ENCODE measurements around the gene MAPK7.
A peak's percentile ranks its signal among the peaks of the same experiment; 100 is the strongest.

MAPK7 gene

DNA sequence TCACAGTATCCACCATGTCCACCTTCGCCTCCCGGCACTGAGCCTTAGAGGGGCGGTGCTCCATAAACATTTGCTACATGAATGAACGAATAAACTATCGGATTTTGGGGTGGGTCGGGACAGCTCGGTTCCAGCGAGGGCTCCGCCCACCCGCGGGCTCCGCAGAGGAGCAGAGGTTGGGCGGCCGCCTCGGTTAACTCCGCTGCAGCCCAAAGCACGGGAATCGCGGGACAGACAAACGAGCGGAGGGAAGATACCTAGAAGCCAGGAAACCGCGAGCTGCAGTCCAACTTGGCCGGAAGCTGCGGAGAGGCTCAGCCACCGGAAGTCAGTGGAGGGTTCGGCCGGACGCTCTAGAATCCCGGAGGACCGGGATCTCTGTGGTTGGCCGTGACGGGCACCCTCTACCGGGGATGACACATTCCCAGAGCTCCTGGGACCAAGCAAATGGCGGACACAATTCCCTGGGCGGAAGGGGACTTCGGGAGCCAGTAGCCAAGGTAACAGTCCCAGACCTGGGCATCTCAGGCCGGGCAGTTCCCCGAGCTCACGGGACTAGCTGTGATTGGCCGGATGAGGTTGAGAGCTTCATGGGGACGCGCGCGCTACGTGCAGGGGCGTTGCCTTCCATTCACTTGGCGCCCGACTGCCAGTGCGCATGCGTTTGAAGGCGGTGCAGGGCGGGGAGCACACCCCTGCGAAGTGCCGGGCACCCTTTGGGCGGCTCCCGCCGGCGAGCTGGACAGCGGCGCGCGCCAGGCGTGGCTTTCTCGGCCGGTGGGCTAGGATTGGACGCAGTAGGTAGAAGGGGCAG lies 489 bp upstream of the MAPK7 start (continued):
- no peak for TF ChIP-seq WT1 (tag by site-specific recombination; IDR thresholded peaks at IDR 0.05)
- TF ChIP-seq ZNF571 (tag by site-specific recombination; IDR thresholded peaks at IDR 0.05), result no peak
- no peak for TF ChIP-seq GFI1B (tag by site-specific recombination; IDR thresholded peaks at IDR 0.05)
- TF ChIP-seq ZFP3 (tag by site-specific recombination; IDR thresholded peaks at IDR 0.05; ENCODE audit: low read depth), result no peak
- no peak for TF ChIP-seq ZNF114 (tag by site-specific recombination; IDR thresholded peaks at IDR 0.05)
- TF ChIP-seq, protein P1, sequence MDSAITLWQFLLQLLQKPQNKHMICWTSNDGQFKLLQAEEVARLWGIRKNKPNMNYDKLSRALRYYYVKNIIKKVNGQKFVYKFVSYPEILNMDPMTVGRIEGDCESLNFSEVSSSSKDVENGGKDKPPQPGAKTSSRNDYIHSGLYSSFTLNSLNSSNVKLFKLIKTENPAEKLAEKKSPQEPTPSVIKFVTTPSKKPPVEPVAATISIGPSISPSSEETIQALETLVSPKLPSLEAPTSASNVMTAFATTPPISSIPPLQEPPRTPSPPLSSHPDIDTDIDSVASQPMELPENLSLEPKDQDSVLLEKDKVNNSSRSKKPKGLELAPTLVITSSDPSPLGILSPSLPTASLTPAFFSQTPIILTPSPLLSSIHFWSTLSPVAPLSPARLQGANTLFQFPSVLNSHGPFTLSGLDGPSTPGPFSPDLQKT (IDR thresholded peaks at IDR 0.05; ENCODE audit: borderline replicate concordance, low read depth, low read length), result peak; percentile 83; the same call in 1 of the 2 replicates
- TF ChIP-seq YY1 (tag by site-specific recombination; IDR thresholded peaks at IDR 0.05), result peak; percentile 50; the same call in 1 of the 2 replicates
- peak; percentile 68; the same call in 1 of the 2 replicates for TF ChIP-seq ZNF24 (tag by site-specific recombination; IDR thresholded peaks at IDR 0.05)
- TF ChIP-seq ZNF514 (tag by site-specific recombination; IDR thresholded peaks at IDR 0.05), result no peak
- no peak for TF ChIP-seq ZNF585B (tag by site-specific recombination; IDR thresholded peaks at IDR 0.05)
- TF ChIP-seq ZBTB8A (tag by site-specific recombination; IDR thresholded peaks at IDR 0.05), result peak; percentile 96
- peak; percentile 96 for TF ChIP-seq ZNF341 (tag by site-specific recombination; IDR thresholded peaks at IDR 0.05; ENCODE audit: low read depth)
- TF ChIP-seq ZNF302 (tag by site-specific recombination; IDR thresholded peaks at IDR 0.05; ENCODE audit: low read depth), result no peak
- no peak for TF ChIP-seq ZNF146 (tag by site-specific recombination; IDR thresholded peaks at IDR 0.05)
- no peak for TF ChIP-seq ZNF350 (tag by site-specific recombination; IDR thresholded peaks at IDR 0.05)
- no peak for TF ChIP-seq ZNF747 (tag by site-specific recombination; IDR thresholded peaks at IDR 0.05)
- TF ChIP-seq ZNF501 (tag by site-specific recombination; IDR thresholded peaks at IDR 0.05), result peak; percentile 73
- TF ChIP-seq GLIS1 (tag by site-specific recombination; IDR thresholded peaks at IDR 0.05), result peak; percentile 75; the same call in 1 of the 2 replicates
- no peak for TF ChIP-seq ZNF274 (IDR thresholded peaks at IDR 0.05; ENCODE audit: low read length)
- no peak for TF ChIP-seq ZNF274 (tag by site-specific recombination; IDR thresholded peaks at IDR 0.05; ENCODE audit: borderline replicate concordance)
- TF ChIP-seq ZNF660 (tag by site-specific recombination; IDR thresholded peaks at IDR 0.05), result peak; percentile 83
- no peak for TF ChIP-seq MZF1 (tag by site-specific recombination; IDR thresholded peaks at IDR 0.05; ENCODE audit: borderline replicate concordance)
- peak; percentile 54; the same call in 1 of the 2 replicates for TF ChIP-seq KLF16 (tag by site-specific recombination; IDR thresholded peaks at IDR 0.05)
- 0 out of 2 replicates have a peak, but pooled peaks have one; percentile 11 for TF ChIP-seq ZNF623 (tag by site-specific recombination; IDR thresholded peaks at IDR 0.05)
- TF ChIP-seq, protein P2, sequence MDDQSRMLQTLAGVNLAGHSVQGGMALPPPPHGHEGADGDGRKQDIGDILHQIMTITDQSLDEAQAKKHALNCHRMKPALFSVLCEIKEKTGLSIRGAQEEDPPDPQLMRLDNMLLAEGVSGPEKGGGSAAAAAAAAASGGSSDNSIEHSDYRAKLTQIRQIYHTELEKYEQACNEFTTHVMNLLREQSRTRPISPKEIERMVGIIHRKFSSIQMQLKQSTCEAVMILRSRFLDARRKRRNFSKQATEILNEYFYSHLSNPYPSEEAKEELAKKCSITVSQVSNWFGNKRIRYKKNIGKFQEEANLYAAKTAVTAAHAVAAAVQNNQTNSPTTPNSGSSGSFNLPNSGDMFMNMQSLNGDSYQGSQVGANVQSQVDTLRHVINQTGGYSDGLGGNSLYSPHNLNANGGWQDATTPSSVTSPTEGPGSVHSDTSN (CRISPR knock-in tag; IDR thresholded peaks at IDR 0.05), result no peak; the same call in 1 of the 2 replicates
- TF ChIP-seq ZNF76 (tag by site-specific recombination; IDR thresholded peaks at IDR 0.05; ENCODE audit: borderline replicate concordance, low read depth), result peak; percentile 93
- TF ChIP-seq ZNF121 (tag by site-specific recombination; IDR thresholded peaks at IDR 0.05), result no peak
- TF ChIP-seq HOXC10 (CRISPR knock-in tag; IDR thresholded peaks at IDR 0.05), result no peak
- TF ChIP-seq ZNF311 (tag by site-specific recombination; IDR thresholded peaks at IDR 0.05; ENCODE audit: borderline replicate concordance), result no peak
- TF ChIP-seq GLIS2 (tag by site-specific recombination; IDR thresholded peaks at IDR 0.05), result peak; percentile 100
- TF ChIP-seq ZNF768 (tag by site-specific recombination; IDR thresholded peaks at IDR 0.05), result no peak
- no peak for TF ChIP-seq ZNF10 (tag by site-specific recombination; IDR thresholded peaks at IDR 0.05)
- no peak for TF ChIP-seq ZNF521 (tag by site-specific recombination; IDR thresholded peaks at IDR 0.05)
- TF ChIP-seq, protein P3, sequence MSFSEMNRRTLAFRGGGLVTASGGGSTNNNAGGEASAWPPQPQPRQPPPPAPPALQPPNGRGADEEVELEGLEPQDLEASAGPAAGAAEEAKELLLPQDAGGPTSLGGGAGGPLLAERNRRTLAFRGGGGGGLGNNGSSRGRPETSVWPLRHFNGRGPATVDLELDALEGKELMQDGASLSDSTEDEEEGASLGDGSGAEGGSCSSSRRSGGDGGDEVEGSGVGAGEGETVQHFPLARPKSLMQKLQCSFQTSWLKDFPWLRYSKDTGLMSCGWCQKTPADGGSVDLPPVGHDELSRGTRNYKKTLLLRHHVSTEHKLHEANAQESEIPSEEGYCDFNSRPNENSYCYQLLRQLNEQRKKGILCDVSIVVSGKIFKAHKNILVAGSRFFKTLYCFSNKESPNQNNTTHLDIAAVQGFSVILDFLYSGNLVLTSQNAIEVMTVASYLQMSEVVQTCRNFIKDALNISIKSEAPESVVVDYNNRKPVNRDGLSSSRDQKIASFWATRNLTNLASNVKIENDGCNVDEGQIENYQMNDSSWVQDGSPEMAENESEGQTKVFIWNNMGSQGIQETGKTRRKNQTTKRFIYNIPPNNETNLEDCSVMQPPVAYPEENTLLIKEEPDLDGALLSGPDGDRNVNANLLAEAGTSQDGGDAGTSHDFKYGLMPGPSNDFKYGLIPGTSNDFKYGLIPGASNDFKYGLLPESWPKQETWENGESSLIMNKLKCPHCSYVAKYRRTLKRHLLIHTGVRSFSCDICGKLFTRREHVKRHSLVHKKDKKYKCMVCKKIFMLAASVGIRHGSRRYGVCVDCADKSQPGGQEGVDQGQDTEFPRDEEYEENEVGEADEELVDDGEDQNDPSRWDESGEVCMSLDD (tag by site-specific recombination; IDR thresholded peaks at IDR 0.05), result peak; percentile 98
- TF ChIP-seq, protein P4, sequence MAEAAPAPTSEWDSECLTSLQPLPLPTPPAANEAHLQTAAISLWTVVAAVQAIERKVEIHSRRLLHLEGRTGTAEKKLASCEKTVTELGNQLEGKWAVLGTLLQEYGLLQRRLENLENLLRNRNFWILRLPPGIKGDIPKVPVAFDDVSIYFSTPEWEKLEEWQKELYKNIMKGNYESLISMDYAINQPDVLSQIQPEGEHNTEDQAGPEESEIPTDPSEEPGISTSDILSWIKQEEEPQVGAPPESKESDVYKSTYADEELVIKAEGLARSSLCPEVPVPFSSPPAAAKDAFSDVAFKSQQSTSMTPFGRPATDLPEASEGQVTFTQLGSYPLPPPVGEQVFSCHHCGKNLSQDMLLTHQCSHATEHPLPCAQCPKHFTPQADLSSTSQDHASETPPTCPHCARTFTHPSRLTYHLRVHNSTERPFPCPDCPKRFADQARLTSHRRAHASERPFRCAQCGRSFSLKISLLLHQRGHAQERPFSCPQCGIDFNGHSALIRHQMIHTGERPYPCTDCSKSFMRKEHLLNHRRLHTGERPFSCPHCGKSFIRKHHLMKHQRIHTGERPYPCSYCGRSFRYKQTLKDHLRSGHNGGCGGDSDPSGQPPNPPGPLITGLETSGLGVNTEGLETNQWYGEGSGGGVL (tag by site-specific recombination; IDR thresholded peaks at IDR 0.05), result no peak
- no peak for TF ChIP-seq HOXD13 (CRISPR knock-in tag; IDR thresholded peaks at IDR 0.05; ENCODE audit: borderline replicate concordance)
